ENCODE data around the gene CD200. TPM values are rescaled to one million over a fixed set of nuclear protein-coding genes. Genes with fewer than 3 reads are reported as not detected.

CD200 gene
- total RNA-seq, 4 donors from 2014 or later: 4.6 to 59.1 (median 31.4) TPM

- ATAC-seq (ENCODE audit: low FRiP score) (peak; percentile 34), DNase-seq (ENCODE audit: low spot score) (no peak)
- TF ChIP-seq CTCF (IDR thresholded peaks at IDR 0.05): no peak
Measured at GRCh38 chr3:112384769-112385168, 51.8 kb downstream of the CD200 start.

- TF ChIP-seq CTCF (IDR thresholded peaks at IDR 0.05): no peak
- ATAC-seq (ENCODE audit: low FRiP score): no peak
- no peak for DNase-seq (ENCODE audit: low spot score)
Measured at GRCh38 chr3:112388972-112389371, 56.0 kb downstream of the CD200 start.

- ATAC-seq (ENCODE audit: low FRiP score) (no peak), DNase-seq (ENCODE audit: low spot score) (no peak)
Measured at GRCh38 chr3:112389961-112390360, 57.0 kb downstream of the CD200 start.

GRCh38 chr3:112390783-112391641 lies 58.1 kb downstream of the CD200 start:
- peak; percentile 81 for ATAC-seq (ENCODE audit: low FRiP score)
- DNase-seq (ENCODE audit: low spot score): no peak
- TF ChIP-seq CTCF (IDR thresholded peaks at IDR 0.05): no peak

More at GRCh38 chr3:112389961-112390360, 57.0 kb downstream of the CD200 start:
- TF ChIP-seq CTCF (IDR thresholded peaks at IDR 0.05): no peak

GRCh38 chr3:112391648-112392047 lies 58.7 kb downstream of the CD200 start:
- TF ChIP-seq CTCF (IDR thresholded peaks at IDR 0.05): no peak
- ATAC-seq (ENCODE audit: low FRiP score) (peak; percentile 33), DNase-seq (ENCODE audit: low spot score) (no peak)

GRCh38 chr3:112392393-112393359 lies 59.7 kb downstream of the CD200 start:
- no peak for TF ChIP-seq CTCF (IDR thresholded peaks at IDR 0.05)
- ATAC-seq (ENCODE audit: low FRiP score) (no peak), DNase-seq (ENCODE audit: low spot score) (no peak)
